Natural killer cell (primary cell): ENCODE results near the gene AHSP. TPM values are rescaled to one million over a fixed set of nuclear protein-coding genes. Genes with fewer than 3 reads are reported as not detected.
"Not testable (repeated sequence)": the region's sequence is repeated elsewhere in the genome, so short reads cannot be mapped to it uniquely, and the experiment has no call there.

ENCODE experiments used
- ATAC-seq, 3 donors: fragments of 150-1000 bp in 2 of 3; fragments of 200-7000 bp in 1 of 3; cut with Tn5 transposase; 1 replicate in 1 of 3; 2 replicates in 2 of 3; pipeline ENCODE4 v1.10.0; 2021; ENCODE audit warnings: mild to moderate bottlenecking in 2 of 3, moderate library complexity in 2 of 3
- DNase-seq, 2 donors: peaks; one replicate each; pipeline versions ENCODE4 v3.0.0 to v3.0.0-alpha.2; 2013 to 2021; ENCODE audit warnings: mixed read lengths in 1 of 2
- H3K27ac ChIP-seq: one replicate; pipeline ENCODE4 v1.5.1; 2013; ENCODE audit warnings: mild to moderate bottlenecking, low read length
- H3K27me3 ChIP-seq: one replicate; pipeline ENCODE4 v1.6.1; 2013; ENCODE audit warnings: low read length; ENCODE audit not compliant: control insufficient read depth, insufficient read depth
- H3K36me3 ChIP-seq: one replicate; pipeline ENCODE4 v1.6.1; 2013; ENCODE audit warnings: low read length; ENCODE audit not compliant: control insufficient read depth, insufficient read depth
- H3K4me1 ChIP-seq: one replicate; pipeline ENCODE4 v1.6.1; 2013; ENCODE audit warnings: low read length; ENCODE audit not compliant: control insufficient read depth, insufficient read depth
- H3K4me3 ChIP-seq: one replicate; pipeline ENCODE4 v1.5.1; 2013; ENCODE audit warnings: low read length
- H3K9me3 ChIP-seq: one replicate; pipeline ENCODE4 v1.6.1; 2013; ENCODE audit warnings: low read length; ENCODE audit not compliant: control insufficient read depth, insufficient read depth
- H3K27ac Mint-ChIP-seq, 2 donors: one replicate each; pipeline ENCODE4 v1.8.0; 2022; ENCODE audit warnings: mild to moderate bottlenecking in 2 of 2, mixed read lengths in 2 of 2, moderate library complexity in 1 of 2
- H3K27me3 Mint-ChIP-seq, 2 donors: one replicate each; pipeline ENCODE4 v1.8.0; 2022; ENCODE audit warnings: low read depth in 2 of 2, mixed read lengths in 2 of 2
- H3K36me3 Mint-ChIP-seq: one replicate; pipeline ENCODE4 v1.8.0; 2022; ENCODE audit warnings: mixed read lengths
- H3K4me1 Mint-ChIP-seq, 2 donors: one replicate each; pipeline ENCODE4 v1.8.0; 2022; ENCODE audit warnings: mixed read lengths in 2 of 2
- H3K4me3 Mint-ChIP-seq: one replicate; pipeline ENCODE4 v1.8.0; 2022; ENCODE audit warnings: mild to moderate bottlenecking, moderate library complexity, mixed read lengths
- H3K9me3 Mint-ChIP-seq, 2 donors: one replicate each; pipeline ENCODE4 v1.8.0; 2022; ENCODE audit warnings: mixed read lengths in 2 of 2
- WGBS: methylation state at CpG from one replicate; pipeline ENCODE4 v1.1.7; 2013; ENCODE audit warnings: missing lambda C conversion rate; ENCODE audit not compliant: insufficient coverage; 5-methylcytosine and 5-hydroxymethylcytosine counted together
- intact Hi-C: fragments of 100-400 bp; cut with micrococcal nuclease; formaldehyde crosslinking; loops from one replicate; pipeline ENCODE4 v1.14.2; 2022
- total RNA-seq, 4 donors: library from RNA; stranded (reverse); fragments of 120-200 nt in 1 of 4; gene quantifications; one replicate each; pipeline versions ENCODE4 v1.2.3 to v1.2.4, GENCODE V29; 2013 to 2022
- TF ChIP-seq, protein P1 (sequence below): fragments of 200-600 bp; IDR thresholded peaks from one replicate; pipeline ENCODE4 v1.8.0; 2022; ENCODE audit warnings: antibody characterized with exemption

The AHSP gene
- total RNA-seq, 3 donors from 2014 or later (not counting 1 experiment from before 2014, with no cell fraction given): not detected

DNA sequence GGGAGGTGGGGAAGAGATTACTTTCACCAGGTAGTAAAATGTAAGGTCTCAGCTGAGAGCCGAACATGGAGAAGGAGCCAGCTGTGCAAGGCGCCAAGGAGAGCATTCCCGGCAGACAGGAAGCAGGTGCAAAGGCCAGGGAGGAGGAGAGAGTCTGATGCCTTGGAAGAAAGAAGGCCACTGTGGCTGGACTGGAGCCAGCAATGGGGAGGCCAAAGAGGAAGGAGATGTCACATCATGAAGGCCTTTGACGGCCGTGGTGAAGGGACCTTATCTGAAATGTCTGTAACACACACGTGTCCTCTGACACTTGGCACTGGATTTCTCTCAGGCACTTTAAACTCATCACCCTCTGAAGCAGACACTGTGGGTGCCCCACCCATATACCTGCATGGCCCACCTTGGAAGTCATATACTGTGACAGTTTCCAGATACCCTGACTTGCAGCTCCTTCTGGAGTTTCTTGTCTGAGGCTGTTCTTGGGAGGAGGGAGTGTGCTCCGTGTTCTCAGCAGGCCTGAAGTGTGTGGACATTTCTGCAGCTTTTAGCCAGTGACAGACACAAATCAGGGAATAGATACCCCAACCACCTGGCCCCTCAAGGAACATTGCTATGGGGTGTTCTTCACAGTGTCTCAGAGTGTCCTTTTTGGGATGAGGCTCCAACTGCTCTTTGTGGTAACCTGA, 46.7 kb upstream of the AHSP start:
- intact Hi-C loops: no loop called here
- Histone ChIP-seq H3K9me3 (no peaks in the 10 kb centered on the region), H3K4me3 (no peak overlapping the region), H3K36me3 (no peaks in the 10 kb centered on the region), H3K4me1 (peaks cover 18% of the 10 kb centered on the region), H3K27me3 (no peaks in the 10 kb centered on the region), H3K27ac (no peak overlapping the region)
- ATAC-seq (no peak), DNase-seq (no peak)
- Mint-ChIP-seq H3K27me3 (peaks cover 5 to 12% of the 10 kb centered on the region in 2 donors), H3K4me3 (no peak overlapping the region), H3K36me3 (no peaks in the 10 kb centered on the region), H3K27ac (no peak overlapping the region), H3K9me3 (no peaks in the 10 kb centered on the region), H3K4me1 (peaks cover 5 to 20% of the 10 kb centered on the region in 2 donors)
- 45% methylated on average over 7 of the region's 7 CpGs for WGBS
- TF ChIP-seq, protein P1, sequence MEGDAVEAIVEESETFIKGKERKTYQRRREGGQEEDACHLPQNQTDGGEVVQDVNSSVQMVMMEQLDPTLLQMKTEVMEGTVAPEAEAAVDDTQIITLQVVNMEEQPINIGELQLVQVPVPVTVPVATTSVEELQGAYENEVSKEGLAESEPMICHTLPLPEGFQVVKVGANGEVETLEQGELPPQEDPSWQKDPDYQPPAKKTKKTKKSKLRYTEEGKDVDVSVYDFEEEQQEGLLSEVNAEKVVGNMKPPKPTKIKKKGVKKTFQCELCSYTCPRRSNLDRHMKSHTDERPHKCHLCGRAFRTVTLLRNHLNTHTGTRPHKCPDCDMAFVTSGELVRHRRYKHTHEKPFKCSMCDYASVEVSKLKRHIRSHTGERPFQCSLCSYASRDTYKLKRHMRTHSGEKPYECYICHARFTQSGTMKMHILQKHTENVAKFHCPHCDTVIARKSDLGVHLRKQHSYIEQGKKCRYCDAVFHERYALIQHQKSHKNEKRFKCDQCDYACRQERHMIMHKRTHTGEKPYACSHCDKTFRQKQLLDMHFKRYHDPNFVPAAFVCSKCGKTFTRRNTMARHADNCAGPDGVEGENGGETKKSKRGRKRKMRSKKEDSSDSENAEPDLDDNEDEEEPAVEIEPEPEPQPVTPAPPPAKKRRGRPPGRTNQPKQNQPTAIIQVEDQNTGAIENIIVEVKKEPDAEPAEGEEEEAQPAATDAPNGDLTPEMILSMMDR: no peak

DNA sequence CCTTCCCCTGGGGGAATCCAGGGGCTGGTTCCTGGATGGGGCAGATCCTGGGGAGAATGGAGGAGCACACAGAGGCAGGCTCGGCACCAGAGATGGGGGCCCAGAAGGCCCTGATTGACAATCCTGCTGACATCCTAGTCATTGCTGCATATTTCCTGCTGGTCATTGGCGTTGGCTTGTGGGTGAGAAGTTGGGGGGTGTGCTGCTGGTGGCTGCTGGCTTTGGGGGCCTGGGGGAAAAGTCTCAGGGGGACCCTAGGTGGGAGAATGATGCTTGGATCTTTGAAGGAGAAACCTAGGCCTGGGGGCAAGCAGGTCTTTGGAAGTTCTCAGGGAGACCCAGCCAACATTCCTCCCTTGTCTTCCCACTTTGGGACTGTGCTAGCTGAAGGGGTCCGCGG, 44.6 kb upstream of the AHSP start, which contains the start of gene SLC5A2:
Gene SLC5A2 (plus strand): TSS at position 43 of the 400 bp plus-strand sequence. CDS start 14 bp downstream, at position 57.
- Mint-ChIP-seq H3K4me3 (no peak within 1 kb of the TSS), H3K27me3 (peaks cover 10 to 15% of the 10 kb centered on the region in 2 donors), H3K4me1 (peaks cover 7% of the 10 kb centered on the region in 2 donors), H3K27ac (no peak within 1 kb of the TSS), H3K36me3 (no peaks in the 10 kb centered on the region), H3K9me3 (no peaks in the 10 kb centered on the region)
- no peak within 1 kb of the TSS for H3K4me3 ChIP-seq
- no peaks in the 10 kb centered on the region for H3K9me3 ChIP-seq
- no peak for DNase-seq
- H3K4me1 ChIP-seq: peaks cover 16% of the 10 kb centered on the region
- TF ChIP-seq, protein P1: no peak
- no peaks in the 10 kb centered on the region for H3K36me3 ChIP-seq
- ATAC-seq: no peak
- WGBS: 92% methylated on average over 4 of the region's 4 CpGs
- no peaks in the 10 kb centered on the region for H3K27me3 ChIP-seq
- intact Hi-C loops: no loop called here
- H3K27ac ChIP-seq: no peak within 1 kb of the TSS

DNA sequence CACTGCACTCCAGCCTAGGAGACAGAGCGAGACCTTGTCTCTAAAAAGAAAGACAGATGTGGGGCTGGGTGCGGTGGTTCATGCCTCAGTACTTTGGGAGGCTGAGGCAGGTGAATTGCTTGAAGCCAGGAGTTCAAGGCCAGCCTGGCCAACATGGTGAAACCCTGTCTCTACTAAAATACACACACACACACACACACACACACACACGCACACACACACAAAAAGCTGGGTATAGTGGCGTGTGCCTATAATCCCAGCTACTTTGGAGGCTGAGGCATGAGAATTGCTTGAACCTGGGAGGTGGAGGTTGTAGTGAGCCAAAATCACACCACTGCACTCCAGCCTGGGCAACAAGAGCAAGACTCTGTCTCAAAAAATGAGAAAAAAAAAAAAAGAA, 43.7 kb upstream of the AHSP start:
- H3K27ac ChIP-seq, H3K9me3 Mint-ChIP-seq, ATAC-seq, H3K27me3 ChIP-seq, H3K27ac Mint-ChIP-seq, H3K9me3 ChIP-seq, H3K4me3 Mint-ChIP-seq, H3K4me3 ChIP-seq, H3K4me1 Mint-ChIP-seq, H3K36me3 ChIP-seq, intact Hi-C loops, H3K36me3 Mint-ChIP-seq, DNase-seq: not testable (repeated sequence)
- 83% methylated on average over 2 of the region's 4 CpGs for WGBS
- H3K4me1 ChIP-seq: peaks cover 19% of the 10 kb centered on the region
- H3K27me3 Mint-ChIP-seq: peaks cover 10 to 15% of the 10 kb centered on the region in 2 donors

DNA sequence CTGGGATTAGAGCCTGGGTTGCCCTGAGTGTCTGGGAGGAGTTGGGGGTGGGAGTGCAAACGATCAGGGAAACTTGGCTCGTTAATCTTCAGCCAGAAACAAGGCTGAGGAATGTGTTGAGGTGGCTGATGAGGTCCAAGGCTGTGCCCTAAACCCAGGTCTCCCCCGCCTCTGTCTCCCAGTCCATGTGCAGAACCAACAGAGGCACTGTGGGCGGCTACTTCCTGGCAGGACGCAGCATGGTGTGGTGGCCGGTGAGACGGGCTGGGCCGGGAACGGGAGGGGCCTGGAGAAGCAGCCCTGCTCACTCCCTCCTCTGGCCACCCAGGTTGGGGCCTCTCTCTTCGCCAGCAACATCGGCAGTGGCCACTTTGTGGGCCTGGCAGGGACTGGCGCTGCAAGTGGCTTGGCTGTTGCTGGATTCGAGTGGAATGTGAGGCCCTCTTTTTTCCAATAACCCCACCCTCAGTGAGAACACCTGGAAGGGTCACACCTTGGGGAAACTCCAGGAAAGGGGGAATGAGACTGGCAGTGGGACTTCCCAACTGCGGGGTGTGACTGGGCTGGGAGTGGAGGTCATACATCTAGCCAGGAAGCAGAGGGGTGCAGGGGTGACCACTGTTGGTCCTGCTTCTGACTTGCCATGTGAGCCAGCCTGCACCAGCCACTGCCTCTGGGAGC, 43.1 kb upstream of the AHSP start:
- Mint-ChIP-seq H3K36me3 (no peaks in the 10 kb centered on the region), H3K27ac (no peak overlapping the region), H3K9me3 (no peaks in the 10 kb centered on the region), H3K4me3 (no peak overlapping the region), H3K4me1 (peaks cover 7% of the 10 kb centered on the region in 2 donors), H3K27me3 (peaks cover 10 to 15% of the 10 kb centered on the region in 2 donors)
- H3K27me3 ChIP-seq: no peaks in the 10 kb centered on the region
- no peak overlapping the region for H3K27ac ChIP-seq
- intact Hi-C loops: no loop called here
- DNase-seq: no peak
- ATAC-seq: no peak
- no peaks in the 10 kb centered on the region for H3K9me3 ChIP-seq
- WGBS: 89% methylated on average over 14 of the region's 14 CpGs
- no peak overlapping the region for H3K4me3 ChIP-seq
- peaks cover 19% of the 10 kb centered on the region for H3K4me1 ChIP-seq
- TF ChIP-seq, protein P1: no peak
- no peaks in the 10 kb centered on the region for H3K36me3 ChIP-seq
